Esophagus muscularis mucosa (tissue), 3 donors: ENCODE data around the gene PCBP3.

Experiments
- CTCF ChIP-seq, 3 experiments: fragments of 200-600 bp in 2 of 3; fragments of 450-650 bp in 1 of 3; sonication (generic) in 2 of 3; IDR thresholded peaks; one replicate each; pipeline ENCODE4 v1.5.1; 2017 to 2019; ENCODE audit warnings: antibody characterized with exemption in 3 of 3, mild to moderate bottlenecking in 2 of 3, moderate library complexity in 1 of 3
- POLR2AphosphoS5 ChIP-seq, 2 donors: sonication (generic); formaldehyde crosslinking; IDR thresholded peaks; one replicate each; pipeline ENCODE4 v1.6.1; 2017; ENCODE audit warnings: antibody characterized with exemption in 2 of 2

GRCh38 chr21:45951676-45952075, 308.2 kb downstream of the PCBP3 start:
- TF ChIP-seq POLR2AphosphoS5 (IDR thresholded peaks at IDR 0.05) (no peak), CTCF (IDR thresholded peaks at IDR 0.05) (no peak)
